GM18511 (cell line): ENCODE data around the gene NGDN.
"Not testable (repeated sequence)": the region's sequence is repeated elsewhere in the genome, so short reads cannot be mapped to it uniquely, and the experiment has no call there.

Source experiments
- ATAC-seq: cut with Tn5 transposase; IDR thresholded peaks from one replicate; pipeline ENCODE4 v1.9.1; 2021; ENCODE audit warnings: mild to moderate bottlenecking, moderate library complexity; ENCODE audit not compliant: unreplicated experiment

The NGDN gene

DNA sequence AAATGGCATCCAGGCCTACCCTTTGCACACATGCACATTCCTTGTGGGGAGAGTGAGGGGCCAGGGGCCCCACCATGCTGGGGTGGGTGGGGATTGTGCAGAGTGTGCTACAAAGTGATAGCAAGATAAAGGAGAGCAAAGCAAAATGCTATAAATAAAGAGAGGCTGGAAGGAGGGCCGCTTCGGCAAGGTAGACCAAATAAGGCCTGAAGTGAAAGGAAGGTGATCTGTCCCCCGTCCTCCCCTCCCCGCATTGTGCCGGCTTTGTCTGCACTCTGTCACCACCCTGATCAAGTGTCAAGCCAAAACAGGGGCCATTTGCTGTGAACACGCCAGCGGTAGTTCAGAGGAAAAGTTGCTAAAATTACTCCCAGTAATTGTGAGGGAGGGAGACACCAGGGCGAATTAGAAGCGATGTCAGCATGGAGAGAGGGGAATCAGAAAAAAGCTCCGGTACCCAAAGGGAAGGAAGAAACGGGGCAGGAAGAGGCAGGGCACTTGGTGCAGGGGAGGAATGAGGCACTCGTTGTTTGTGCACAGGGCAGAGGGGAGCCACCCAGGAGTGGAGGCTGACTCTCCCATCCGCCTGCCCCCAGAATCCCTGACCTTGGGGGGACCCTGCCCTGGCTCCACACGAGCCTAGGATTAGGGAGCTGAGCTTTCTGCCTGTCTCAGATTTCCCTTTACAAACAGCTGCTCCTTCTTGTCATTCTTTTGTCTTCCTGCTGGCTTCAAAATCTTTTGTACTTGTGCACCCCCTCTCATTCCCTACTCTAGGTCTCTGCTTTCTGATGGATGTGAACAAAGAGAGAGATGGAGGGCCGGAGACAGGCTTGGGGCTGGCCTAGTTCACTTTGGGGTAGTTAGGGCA, 31.2 kb upstream of the NGDN start:
- no peak for ATAC-seq

DNA sequence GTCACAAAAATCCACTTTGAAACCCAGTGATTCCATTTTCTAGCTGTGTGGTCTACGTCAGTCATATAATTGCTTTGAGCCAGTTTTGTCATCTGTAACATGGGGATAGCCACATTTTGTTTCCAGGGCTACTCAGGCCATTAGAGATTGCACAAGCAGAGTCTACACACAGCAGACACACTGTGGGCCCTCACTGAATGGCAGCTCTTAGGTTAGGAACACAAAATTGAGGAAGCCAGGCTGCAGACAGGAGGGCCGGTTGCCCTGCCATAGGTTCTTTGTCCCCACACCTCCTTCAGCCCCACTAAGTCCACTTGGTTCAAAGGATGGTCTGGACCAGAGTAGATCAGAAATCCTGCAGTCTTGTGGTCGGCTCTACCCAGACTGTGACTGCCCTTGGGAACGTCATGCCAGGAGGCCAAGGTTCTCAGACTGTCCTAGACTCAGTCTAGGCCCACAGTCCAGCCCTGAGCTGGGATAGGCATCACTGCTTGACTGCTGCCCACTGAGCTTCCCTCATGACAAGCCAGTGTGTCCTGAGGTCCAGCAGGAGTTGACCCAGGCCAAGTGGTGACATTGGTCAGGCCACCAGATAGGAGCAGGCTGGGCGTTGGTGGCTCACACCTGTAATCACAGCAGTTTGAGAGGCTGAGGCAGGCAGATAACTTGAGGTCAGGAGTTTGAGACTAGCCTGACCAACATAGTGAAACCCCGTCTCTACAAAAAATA, 30.2 kb upstream of the NGDN start:
- no peak for ATAC-seq

DNA sequence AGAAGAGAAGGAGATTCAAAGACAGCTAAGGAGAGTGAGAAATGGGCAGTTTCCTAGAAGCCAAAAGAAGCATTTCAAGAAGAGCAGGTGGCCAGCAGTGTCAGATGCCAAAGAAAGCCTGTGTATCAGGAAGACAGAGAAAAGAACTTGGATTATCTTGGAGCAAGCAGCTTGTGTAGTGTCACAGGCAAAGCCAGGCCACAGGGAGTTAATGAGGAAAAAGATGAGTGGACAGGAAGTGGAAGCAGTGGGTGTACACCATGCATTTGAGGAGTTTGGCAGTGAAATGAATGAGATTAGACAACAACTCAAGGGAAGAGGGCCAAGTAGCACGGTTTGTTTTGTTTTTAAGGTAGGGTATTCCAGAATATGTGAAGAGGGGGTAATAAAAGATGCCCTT, 28.4 kb upstream of the NGDN start:
- no peak for ATAC-seq

GRCh38 chr14:23442721-23443356, 26.7 kb upstream of the NGDN start:
- no peak for ATAC-seq

DNA sequence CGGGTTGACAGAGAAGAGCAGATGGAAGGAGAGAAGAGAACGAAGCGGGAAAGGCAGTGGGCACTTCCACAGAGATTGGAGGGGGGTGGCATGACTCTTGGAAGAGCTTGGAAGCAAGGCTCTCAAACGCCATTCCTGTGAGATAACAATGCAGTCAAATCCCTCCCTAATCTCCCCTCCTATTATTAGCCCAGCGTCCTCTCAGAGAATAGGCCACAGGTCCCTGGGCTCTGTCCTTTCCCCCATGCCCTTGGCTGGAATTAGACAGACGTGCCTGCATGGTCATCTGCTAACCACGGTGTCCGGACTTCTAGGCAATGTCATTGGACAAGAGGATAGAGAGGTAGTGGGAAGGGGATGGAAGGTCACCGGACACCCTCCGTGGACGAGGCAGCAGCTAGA, 26.1 kb upstream of the NGDN start:
- no peak for ATAC-seq

- no peak for ATAC-seq
Measured at GRCh38 chr14:23443881-23444280, 25.6 kb upstream of the NGDN start.

- ATAC-seq, result no peak
Measured at GRCh38 chr14:23444314-23444713, 25.2 kb upstream of the NGDN start.

DNA sequence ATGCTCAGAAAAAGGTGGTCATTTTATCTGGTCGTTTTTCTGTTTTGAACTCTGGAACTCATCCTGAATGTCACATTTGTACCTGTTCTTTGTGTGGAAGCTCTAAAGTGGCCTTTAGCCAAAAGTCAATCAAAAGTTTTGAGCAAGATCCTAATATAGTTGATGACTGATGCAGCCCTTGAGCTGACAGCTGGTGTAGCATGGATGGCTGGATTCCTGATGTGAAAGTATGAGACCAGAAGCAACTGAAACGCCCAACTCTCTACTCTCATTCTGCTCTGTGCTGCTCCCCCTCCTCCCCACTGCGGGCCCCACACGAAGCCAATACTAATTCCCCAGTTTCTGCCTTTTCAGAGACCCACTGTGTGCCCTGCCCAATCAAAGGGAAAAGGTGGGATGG, 23.7 kb upstream of the NGDN start:
- ATAC-seq, result no peak

GRCh38 chr14:23446291-23446851, 23.1 kb upstream of the NGDN start:
- ATAC-seq, result no peak

DNA sequence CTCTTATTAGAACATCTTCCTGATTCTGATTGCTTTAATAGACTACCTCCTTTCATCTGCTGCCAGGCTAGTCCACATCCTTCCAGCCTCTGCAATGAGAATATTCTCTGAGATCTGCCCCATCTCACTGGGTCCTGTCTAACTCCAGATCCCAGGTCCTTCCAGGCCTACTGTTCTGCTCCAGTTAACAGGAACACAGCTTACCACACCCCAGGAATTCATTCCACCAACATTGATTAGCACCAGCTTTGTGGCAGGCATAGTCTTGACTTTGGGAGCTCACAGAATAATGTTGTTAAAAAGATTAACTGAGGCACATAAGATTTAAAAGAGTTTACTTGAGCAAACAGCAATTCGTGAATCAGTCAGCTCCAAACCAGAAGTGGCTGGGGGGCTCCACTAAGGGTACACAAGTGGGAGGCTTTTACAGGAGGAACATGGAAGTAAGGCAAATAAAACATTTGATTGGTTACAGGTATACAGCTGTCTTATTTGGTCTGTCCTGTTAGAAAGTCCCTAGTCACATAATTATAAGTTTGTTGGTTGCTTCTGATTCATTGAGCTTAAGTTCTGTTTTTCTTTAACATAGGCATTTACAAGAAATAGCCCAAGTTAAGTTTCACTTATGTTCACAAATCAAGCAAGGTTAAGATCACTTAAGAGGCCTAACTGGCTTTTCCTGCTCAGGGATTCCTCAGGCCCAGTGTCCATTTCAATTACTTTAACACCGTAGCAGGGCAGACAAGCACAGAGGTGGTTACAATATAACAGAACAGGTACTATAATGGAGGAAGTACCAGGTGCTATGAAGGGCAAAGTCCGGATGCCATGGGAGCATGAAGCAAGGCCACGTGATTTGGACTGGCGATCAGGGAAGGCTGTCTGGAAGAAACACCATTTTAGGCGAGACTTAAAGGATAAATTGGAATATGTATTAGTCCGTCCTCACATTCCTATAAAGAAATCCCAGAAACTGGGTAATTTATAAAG, 21.8 kb upstream of the NGDN start:
- no peak for ATAC-seq

- no peak for ATAC-seq
Measured at GRCh38 chr14:23449314-23449713, 20.2 kb upstream of the NGDN start.

DNA sequence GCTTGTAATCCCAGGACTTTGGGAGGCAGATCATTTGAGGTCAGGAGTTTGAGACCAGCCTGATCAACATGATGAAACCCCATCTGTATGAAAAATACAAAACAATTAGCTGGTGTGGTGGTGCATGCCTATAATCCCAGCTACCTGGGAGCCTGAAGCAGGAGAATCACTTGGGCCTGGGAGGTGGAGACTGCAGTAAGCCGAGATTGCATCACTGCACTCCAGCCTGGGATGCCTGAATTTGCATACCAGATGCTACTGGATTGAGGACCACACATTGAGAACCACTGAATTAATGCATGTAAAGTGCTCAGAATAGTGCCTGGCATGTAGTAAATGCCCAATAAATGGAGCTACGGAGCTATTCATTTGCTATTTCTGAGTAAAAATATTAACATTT, 19.1 kb upstream of the NGDN start:
- ATAC-seq, result no peak

GRCh38 chr14:23452237-23452636, 17.3 kb upstream of the NGDN start:
- no peak for ATAC-seq

- ATAC-seq, result no peak
Measured at GRCh38 chr14:23454445-23454856, 15.1 kb upstream of the NGDN start.

GRCh38 chr14:23456883-23457586, 12.5 kb upstream of the NGDN start:
- ATAC-seq, result not testable (repeated sequence)

DNA sequence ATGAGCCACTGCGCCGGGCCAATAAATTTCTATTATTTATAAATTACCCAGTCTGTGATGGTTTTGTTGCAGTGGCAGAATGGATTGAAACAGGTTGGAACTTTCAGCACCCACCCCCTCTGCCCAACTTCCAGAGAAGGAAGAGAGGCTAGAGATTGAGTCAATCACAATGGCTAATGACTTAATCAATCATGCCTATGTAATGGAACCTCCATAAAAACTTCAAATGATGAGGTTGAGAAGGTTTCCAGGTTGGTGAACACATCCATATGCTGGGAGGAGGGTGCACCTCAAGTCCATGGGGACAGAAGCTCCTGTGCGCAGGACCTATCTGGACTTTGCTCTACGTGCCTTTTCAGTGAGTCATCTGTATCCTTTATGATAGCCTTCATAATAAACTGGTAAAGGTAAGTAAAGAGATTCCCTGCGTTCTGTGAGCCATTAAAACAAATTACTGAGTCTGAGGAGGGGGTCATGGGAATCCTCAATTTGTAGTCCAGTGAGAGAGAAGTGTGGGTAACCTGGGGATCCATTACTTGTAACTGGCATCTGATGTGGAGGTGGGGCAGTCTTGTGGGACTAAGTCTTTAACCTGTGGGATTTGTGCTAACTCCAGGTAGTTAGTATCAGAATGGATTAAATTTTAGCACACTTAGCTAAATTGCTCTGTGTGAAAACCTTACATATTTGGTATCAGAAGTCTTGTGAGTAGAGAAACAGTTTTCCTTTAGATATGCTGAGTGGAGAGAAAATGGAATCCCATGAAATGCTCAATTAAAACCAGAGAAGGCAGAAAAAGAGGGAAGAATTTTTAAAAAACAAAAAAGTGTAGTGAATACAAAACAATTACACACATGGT, 11.7 kb upstream of the NGDN start:
- no peak for ATAC-seq

- ATAC-seq, result no peak
Measured at GRCh38 chr14:23460960-23461359, 8.5 kb upstream of the NGDN start.

DNA sequence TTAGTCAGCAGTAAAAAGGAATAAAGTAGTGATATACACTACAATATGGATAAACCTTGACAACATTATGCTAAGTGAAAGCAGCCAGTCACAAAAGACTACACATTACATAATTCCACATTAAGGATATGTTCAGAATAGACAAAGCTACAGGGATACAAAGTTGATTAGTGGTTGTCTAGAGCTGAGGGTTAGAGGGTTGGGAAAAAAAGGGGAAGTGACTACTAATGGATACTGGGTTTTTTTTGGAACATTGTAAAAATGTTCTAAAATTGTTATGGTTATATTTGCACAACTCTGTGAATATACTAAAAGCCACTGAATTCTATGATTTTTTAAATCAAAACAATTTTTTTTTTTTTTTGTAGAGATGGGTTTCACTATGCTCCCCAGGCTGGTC, 4.8 kb upstream of the NGDN start:
- no peak for ATAC-seq

DNA sequence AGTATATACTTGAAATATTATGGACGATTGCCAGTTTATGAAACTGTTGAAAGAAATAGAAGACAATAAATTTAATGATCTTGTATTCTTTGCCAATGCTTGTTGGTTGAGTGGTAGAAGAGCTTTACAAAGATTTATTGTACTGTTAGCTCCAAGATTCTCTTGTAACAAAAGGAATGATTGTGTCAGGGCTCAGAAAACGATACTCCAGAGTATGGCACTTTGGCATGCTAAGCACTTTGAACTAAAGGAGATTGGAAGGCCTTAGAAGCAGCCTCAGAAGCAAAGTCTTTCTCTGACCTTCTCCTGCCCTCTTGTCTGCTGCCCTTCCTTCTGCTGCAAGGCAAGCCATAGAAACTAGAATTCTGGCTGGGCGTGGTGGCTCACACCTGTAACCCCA, 4.2 kb upstream of the NGDN start:
- no peak for ATAC-seq
